ENCODE results near the gene RPRD2. TPM values are rescaled to one million over a fixed set of nuclear protein-coding genes. Genes with fewer than 3 reads are reported as not detected.
A peak's percentile ranks its signal among the peaks of the same experiment; 100 is the strongest.

The RPRD2 gene
- total RNA-seq, 1 donor from 2014 or later, result 12.5 TPM

DNA sequence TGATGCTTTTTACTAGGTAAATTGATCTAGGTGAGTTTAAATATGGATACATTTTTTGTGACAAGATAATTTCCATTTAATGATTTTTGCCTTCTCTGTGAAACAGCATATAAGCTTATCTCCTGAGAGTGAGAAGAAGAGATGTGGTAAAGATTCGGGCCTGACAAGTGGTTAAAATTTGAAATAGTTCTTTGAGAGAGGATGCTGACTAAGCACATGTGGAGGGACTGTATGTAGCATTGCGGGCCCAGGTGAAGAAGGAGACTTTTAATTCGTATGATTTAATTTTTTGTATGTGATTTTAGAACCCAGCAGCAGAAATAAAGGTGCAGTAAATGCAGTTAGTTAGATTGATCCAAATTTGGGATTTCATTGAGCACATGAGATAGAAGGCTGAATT, 51.9 kb downstream of the RPRD2 start:
- Histone ChIP-seq H3K36me3 (ENCODE audit: control insufficient read depth, insufficient read depth, low read length) (no peaks in the 10 kb centered on the region), H3K4me3 (ENCODE audit: low read depth, low read length) (no peak overlapping the region), H3K27me3 (ENCODE audit: control insufficient read depth, insufficient read depth, low read length) (no peaks in the 10 kb centered on the region)
- TF ChIP-seq, protein P1, sequence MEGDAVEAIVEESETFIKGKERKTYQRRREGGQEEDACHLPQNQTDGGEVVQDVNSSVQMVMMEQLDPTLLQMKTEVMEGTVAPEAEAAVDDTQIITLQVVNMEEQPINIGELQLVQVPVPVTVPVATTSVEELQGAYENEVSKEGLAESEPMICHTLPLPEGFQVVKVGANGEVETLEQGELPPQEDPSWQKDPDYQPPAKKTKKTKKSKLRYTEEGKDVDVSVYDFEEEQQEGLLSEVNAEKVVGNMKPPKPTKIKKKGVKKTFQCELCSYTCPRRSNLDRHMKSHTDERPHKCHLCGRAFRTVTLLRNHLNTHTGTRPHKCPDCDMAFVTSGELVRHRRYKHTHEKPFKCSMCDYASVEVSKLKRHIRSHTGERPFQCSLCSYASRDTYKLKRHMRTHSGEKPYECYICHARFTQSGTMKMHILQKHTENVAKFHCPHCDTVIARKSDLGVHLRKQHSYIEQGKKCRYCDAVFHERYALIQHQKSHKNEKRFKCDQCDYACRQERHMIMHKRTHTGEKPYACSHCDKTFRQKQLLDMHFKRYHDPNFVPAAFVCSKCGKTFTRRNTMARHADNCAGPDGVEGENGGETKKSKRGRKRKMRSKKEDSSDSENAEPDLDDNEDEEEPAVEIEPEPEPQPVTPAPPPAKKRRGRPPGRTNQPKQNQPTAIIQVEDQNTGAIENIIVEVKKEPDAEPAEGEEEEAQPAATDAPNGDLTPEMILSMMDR (IDR thresholded peaks at IDR 0.05; ENCODE audit: insufficient read depth, low read length, poor library complexity, severe bottlenecking), result no peak
- no peak for DNase-seq (ENCODE audit: low read depth)

- DNase-seq (ENCODE audit: low read depth), result no peak
- Histone ChIP-seq H3K27me3 (ENCODE audit: control insufficient read depth, insufficient read depth, low read length) (no peaks in the 10 kb centered on the region), H3K36me3 (ENCODE audit: control insufficient read depth, insufficient read depth, low read length) (no peaks in the 10 kb centered on the region), H3K4me3 (ENCODE audit: low read depth, low read length) (no peak overlapping the region)
- TF ChIP-seq, protein P1 (IDR thresholded peaks at IDR 0.05; ENCODE audit: insufficient read depth, low read length, poor library complexity, severe bottlenecking), result no peak
These were observed 56.8 kb downstream of the RPRD2 start for GRCh38 chr1:150420560-150421265.

- no peak for DNase-seq (ENCODE audit: low read depth)
- TF ChIP-seq, protein P1 (IDR thresholded peaks at IDR 0.05; ENCODE audit: insufficient read depth, low read length, poor library complexity, severe bottlenecking), result no peak
These were observed 58.6 kb downstream of the RPRD2 start for GRCh38 chr1:150422541-150422940.

DNA sequence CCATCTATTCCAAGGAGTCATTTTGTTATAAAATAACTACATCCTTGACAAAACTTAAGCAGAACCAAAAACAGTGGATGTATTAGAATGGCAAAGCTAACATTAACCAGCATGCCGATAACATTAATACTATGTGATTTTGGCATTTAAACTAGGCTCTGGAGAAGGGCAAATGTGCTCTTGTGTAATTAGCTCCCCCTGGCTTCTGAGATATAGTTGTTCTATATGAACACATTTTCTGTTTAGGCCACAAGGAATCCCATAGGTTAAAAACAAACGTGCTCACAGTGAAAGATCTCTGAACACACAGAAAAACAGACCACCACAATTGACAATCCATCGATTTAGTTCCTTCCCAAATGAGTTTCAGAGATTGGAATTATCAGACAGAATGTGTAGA, 65.9 kb downstream of the RPRD2 start:
- Histone ChIP-seq H3K4me3 (ENCODE audit: low read depth, low read length) (no peak overlapping the region), H3K27me3 (ENCODE audit: control insufficient read depth, insufficient read depth, low read length) (no peaks in the 10 kb centered on the region), H3K36me3 (ENCODE audit: control insufficient read depth, insufficient read depth, low read length) (no peaks in the 10 kb centered on the region)
- TF ChIP-seq, protein P1 (IDR thresholded peaks at IDR 0.05; ENCODE audit: insufficient read depth, low read length, poor library complexity, severe bottlenecking), result peak; percentile 4
- DNase-seq (ENCODE audit: low read depth), result no peak

More at GRCh38 chr1:150422541-150422940, 58.6 kb downstream of the RPRD2 start:
- H3K4me3 ChIP-seq (ENCODE audit: low read depth, low read length), result no peak overlapping the region
- H3K27me3 ChIP-seq (ENCODE audit: control insufficient read depth, insufficient read depth, low read length), result no peaks in the 10 kb centered on the region
- no peaks in the 10 kb centered on the region for H3K36me3 ChIP-seq (ENCODE audit: control insufficient read depth, insufficient read depth, low read length)

- no peaks in the 10 kb centered on the region for H3K36me3 ChIP-seq (ENCODE audit: control insufficient read depth, insufficient read depth, low read length)
- DNase-seq (ENCODE audit: low read depth), result no peak
- H3K4me3 ChIP-seq (ENCODE audit: low read depth, low read length), result no peak overlapping the region
- no peaks in the 10 kb centered on the region for H3K27me3 ChIP-seq (ENCODE audit: control insufficient read depth, insufficient read depth, low read length)
- TF ChIP-seq, protein P1 (IDR thresholded peaks at IDR 0.05; ENCODE audit: insufficient read depth, low read length, poor library complexity, severe bottlenecking), result no peak
These were observed 77.2 kb downstream of the RPRD2 start for GRCh38 chr1:150441121-150441520.

DNA sequence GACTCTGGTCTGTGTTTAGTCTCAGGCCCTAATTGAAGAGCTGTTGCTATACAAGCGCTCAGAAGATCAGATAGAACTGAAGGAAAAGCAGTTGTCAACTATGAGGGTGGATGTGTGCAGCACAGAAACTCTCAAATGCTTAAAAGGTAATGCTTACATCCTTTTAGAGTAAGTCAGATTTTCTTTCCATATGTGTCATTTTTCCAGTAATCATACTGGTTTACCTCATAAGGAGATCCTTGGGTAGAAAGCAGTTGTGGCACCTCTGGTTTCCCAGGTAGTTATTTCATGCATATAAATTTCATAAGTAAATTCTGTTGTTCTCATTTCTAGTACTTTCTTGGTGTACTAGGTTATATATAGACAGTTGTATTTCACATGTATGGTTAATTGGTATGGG, 80.3 kb downstream of the RPRD2 start:
- Histone ChIP-seq H3K4me3 (ENCODE audit: low read depth, low read length) (no peak overlapping the region), H3K27me3 (ENCODE audit: control insufficient read depth, insufficient read depth, low read length) (no peaks in the 10 kb centered on the region), H3K36me3 (ENCODE audit: control insufficient read depth, insufficient read depth, low read length) (no peaks in the 10 kb centered on the region)
- TF ChIP-seq, protein P1 (IDR thresholded peaks at IDR 0.05; ENCODE audit: insufficient read depth, low read length, poor library complexity, severe bottlenecking), result no peak
- DNase-seq (ENCODE audit: low read depth), result no peak
